WI38 (cell line): Measurements from ENCODE around the gene DCST1.

Experiments used
- H3K4me3 ChIP-seq: 2 replicates; pipeline ENCODE4 v1.5.1; 2011; ENCODE audit warnings: low read depth, mild to moderate bottlenecking, control low read depth, low read length
- CTCF ChIP-seq: IDR thresholded peaks from 2 replicates; pipeline ENCODE4 v1.5.1; 2012; ENCODE audit warnings: low read depth, mild to moderate bottlenecking, control low read depth, low read length

DCST1 gene

GRCh38 chr1:155052439-155053395 lies 19.1 kb downstream of the DCST1 start:
- peak; percentile 36; the same call in 1 of the 2 replicates for TF ChIP-seq CTCF
- H3K4me3 ChIP-seq: peak overlapping the region; percentile 77

- H3K4me3 ChIP-seq: no peak overlapping the region
- TF ChIP-seq CTCF: no peak
Measured at GRCh38 chr1:155053531-155054105, 20.0 kb downstream of the DCST1 start.

GRCh38 chr1:155057104-155057503 lies 23.5 kb downstream of the DCST1 start:
- no peak overlapping the region for H3K4me3 ChIP-seq
- TF ChIP-seq CTCF: no peak

GRCh38 chr1:155057788-155058211 lies 24.2 kb downstream of the DCST1 start:
- TF ChIP-seq CTCF: no peak
- H3K4me3 ChIP-seq: no peak overlapping the region

GRCh38 chr1:155060736-155061135 lies 27.1 kb downstream of the DCST1 start:
- TF ChIP-seq CTCF: no peak
- no peak overlapping the region for H3K4me3 ChIP-seq

GRCh38 chr1:155061381-155062150 lies 27.9 kb downstream of the DCST1 start:
- peak; percentile 100 for TF ChIP-seq CTCF
- H3K4me3 ChIP-seq: no peak overlapping the region
